ENCODE results near the gene MGAT4A.

MGAT4A gene

DNA sequence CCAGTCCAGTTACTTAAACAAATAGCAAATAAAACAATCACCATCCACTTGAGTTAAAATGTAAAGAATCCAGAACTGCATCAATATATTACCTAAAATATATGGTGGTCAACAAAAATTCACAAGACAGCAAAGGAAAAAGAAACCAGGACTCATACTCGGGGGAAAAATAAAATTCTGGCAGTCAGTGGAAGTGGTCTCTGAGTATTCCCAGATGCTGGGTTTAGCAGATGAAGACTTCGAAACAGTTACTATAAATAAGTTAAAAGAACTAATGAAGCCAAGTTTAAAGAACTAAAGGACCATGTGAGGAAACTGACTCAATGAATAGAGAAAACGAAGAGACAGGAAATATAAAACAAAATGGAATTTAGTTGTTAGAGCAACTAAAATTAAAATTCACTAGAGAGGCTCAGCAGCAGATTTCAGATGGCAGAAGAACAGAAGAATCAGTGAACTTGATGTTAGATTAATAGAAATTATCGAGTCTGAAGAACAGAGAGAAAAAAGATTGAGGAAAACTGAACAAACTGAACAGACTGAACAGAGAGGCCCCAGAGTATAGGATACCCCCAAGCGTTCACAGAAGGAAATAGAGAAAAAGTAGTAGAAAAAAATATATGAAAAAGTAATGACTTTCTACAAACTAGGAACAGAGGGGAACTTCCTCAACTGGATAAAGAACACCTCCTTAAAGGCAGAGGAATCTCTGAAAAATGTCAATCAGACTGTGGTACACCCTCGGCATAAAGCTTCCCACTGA, 27.9 kb downstream of the MGAT4A start:
- DNase-seq (ENCODE audit: low read depth in 2 of 2), result no peak

DNA sequence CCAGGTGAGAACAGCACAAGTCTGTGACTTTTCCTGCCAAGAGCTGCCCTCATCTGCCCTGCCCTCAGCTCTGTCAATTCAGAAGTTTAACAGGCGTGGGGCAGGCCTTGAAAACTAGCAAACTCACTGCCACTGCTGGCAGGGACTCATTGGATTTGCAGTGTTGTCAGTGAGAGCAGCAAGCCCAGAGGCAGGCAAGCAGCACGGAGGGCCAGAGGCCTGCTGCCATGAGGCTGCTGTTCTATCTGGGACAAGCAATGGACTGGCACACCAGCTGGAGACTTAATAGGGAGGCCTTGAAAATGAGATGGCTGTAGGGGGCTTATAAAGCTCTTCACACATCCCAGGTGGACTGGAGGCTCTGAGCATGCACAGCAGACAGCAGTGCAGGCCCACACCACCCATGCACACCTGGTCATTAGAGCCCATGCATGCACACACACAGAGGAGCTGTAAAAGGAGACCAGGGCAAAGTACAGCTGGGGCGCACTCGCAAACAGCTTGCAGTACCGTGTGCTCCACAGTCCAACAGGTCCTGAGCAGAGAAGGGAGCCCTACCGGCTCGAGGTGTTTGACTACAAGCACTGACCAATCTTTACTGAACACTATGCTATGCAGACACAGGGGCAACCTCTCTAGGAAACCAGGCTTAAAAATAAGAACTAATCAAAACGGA, 28.7 kb downstream of the MGAT4A start:
- no peak for DNase-seq (ENCODE audit: low read depth in 2 of 2)

DNA sequence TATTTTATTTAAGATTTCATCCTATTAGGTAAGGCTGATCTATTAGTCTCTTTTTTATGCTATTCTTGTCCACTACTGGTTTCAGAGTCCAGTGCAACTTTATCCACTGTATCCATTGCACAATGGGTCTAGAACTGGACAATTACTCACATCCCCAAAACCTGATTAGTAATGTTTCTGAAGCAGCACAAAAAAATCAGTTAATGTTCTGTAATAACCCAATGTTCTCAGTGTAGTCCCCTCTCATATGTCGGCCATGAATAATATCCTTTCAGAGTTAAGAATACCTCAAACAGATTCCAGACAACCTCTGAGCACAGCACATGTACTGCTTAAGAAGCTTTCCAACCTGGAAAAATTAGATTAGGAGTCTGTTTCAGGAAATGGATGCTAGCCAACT, 29.7 kb downstream of the MGAT4A start:
- no peak for DNase-seq (ENCODE audit: low read depth in 2 of 2)

DNA sequence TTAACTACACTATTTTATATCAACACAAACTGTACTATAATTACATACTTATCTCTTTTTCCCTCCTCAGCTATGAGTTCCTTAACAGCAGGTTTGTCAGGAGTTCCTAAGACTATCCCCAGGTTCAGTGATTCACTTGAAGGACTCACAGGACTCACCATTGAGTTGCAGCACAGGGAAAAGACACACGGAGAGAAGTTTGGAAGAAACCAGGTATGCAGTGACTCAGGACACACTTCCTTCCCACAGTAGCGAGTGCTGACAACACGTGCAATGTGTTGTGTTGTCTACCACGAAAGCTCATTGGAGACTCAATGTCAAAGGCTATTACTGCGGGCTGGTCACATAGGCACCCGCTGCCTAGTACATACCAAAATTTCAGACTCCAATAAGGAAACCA, 32.0 kb downstream of the MGAT4A start:
- no peak for DNase-seq (ENCODE audit: low read depth in 2 of 2)

DNA sequence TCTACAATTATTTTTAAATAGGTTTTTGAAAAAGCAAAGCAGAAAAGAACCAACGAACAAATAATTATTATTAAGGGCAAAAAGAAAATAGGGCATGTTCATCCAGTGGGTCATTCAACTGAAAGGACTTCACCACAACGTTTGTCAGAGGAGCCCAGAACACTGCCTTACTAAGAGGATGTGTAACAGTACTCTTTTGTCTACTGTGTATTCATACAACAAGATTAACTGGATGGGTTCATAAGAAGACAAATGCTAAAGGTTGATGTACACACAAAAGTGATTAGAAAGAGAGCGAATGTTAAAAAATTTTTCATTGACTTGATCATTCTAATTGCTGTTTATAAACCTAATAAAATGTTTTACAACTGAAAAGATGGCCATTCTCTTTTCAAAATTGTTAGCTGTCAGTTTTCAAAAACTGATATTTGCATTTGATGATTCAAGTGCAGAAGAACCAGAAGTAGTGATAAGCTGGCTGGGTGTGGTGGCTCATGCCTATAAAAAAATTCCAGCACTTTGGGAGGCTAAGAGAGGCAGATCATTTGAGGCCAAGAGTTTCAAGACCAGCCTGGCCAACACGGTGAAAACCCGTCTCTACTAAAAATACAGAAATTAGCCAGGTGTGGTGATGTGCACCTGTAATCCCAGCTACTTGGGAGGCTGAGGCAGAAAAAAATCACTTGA, 33.1 kb downstream of the MGAT4A start:
- DNase-seq (ENCODE audit: low read depth in 2 of 2), result no peak

DNA sequence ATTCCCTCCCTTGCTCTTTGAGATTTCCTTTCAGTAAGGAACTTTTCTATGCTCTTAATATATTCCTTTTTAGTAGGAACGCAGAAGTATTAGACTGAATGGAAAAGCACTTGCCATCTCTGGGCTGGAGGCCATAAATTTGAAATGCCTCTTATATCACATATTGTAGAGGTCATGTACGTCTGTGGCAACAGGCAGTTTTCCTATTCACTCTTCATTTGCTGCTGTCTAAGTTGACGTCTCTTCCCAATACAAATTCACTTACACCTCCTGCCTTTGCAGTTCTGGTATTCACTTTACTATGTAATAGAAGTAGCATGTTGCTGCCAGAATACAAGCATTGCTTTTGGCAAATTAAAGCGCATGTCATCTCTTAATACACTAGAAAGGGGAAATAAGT, 34.7 kb downstream of the MGAT4A start:
- no peak for DNase-seq (ENCODE audit: low read depth in 2 of 2)

DNA sequence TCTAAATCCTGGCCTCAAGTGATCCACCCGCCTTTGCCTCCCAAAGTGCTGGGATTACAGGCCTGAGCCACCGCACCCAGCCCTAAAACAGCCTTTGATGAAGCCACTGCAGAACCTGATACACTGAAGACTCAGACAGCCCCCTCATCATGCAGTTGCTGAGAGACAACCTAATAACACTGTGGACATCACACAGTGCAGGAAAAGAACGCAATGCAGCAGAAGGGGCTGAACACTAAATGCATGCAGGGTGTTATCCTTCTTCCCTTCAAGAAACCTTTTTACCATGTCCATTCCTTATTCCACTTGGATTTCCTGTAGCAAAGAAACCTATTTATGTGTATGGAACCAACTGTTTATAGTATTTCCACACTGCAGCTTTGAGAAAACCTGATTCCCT, 35.7 kb downstream of the MGAT4A start:
- no peak for DNase-seq (ENCODE audit: low read depth in 2 of 2)

DNA sequence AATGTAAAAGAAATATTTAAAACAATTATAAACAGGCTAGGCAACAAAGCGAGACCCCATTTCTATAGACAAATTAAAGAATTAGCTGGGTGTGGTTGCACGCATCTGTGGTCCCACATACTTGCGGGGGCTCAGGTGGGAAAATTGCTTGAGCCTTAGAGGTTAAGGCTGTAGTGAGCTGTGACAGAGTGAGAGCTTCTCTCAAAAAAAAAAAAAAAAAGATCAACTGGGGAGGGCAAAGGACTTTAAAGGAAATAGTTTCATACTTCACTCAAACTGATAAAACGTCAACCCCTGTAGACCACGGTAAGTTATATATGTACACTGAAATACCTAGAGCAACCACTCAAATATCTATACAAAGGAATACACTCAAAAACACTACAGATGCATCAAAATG, 37.5 kb downstream of the MGAT4A start:
- no peak for DNase-seq (ENCODE audit: low read depth in 2 of 2)

DNA sequence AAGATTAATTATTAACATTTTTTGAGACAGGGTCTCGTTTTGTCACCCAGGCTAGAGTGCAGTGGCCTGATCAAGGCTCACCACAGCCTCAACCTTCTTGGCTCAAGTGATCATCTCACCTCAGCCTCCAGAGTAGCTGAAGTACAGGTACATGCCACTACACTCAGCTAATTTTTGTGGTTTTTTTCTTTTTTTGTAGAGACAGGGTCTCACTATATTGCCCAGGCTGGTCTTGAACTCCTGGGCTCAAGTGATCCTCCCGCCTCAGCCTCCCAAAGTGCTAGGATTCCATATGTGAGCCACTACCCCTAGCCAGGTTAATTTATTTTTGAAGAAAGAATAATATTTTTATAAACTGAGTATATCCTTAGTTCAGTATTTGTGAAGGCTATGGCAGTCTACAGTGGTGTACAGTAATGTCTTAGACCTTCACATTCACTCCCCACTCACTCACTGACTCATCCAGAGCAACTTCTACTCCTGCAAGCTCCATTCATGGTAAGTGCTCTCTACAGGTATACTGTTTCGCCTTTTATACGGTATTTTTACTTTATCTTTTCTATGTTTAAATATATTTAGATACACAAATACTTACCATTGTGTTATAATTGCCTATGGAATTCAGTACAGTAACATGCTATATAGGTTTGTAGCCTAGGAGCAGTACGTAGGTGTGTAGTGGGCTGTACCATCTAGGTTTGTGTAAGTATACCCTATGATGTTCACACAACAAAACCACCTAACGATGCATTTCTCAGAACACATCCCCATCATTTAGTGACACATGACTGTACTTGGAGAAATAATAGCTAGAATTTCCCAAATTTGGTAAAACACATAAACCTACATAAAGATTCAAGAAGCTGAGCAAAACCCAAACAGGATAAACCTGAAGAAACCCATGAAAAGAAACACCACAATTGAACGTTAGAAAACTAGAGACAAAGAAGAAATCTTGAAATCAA, 38.6 kb downstream of the MGAT4A start:
- DNase-seq (ENCODE audit: low read depth in 2 of 2), result no peak

DNA sequence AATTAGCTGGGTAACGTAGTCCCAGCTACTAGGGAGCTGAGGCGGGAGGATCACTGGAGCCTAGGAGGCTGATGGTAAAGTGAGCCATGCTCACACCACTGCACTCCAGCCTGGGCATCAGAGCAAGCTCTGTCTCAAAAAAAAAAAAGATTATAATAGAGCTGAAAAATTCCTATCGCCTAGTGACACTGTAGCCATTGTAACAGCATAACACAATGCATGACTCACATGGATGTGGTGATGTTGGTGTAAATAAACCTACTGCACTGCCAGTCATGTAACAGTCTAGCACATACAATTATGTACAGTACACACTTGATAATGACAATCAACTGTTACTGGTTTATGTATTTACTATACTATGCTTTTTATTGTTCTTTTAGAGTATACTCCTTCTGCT, 39.6 kb downstream of the MGAT4A start:
- no peak for DNase-seq (ENCODE audit: low read depth in 2 of 2)

DNA sequence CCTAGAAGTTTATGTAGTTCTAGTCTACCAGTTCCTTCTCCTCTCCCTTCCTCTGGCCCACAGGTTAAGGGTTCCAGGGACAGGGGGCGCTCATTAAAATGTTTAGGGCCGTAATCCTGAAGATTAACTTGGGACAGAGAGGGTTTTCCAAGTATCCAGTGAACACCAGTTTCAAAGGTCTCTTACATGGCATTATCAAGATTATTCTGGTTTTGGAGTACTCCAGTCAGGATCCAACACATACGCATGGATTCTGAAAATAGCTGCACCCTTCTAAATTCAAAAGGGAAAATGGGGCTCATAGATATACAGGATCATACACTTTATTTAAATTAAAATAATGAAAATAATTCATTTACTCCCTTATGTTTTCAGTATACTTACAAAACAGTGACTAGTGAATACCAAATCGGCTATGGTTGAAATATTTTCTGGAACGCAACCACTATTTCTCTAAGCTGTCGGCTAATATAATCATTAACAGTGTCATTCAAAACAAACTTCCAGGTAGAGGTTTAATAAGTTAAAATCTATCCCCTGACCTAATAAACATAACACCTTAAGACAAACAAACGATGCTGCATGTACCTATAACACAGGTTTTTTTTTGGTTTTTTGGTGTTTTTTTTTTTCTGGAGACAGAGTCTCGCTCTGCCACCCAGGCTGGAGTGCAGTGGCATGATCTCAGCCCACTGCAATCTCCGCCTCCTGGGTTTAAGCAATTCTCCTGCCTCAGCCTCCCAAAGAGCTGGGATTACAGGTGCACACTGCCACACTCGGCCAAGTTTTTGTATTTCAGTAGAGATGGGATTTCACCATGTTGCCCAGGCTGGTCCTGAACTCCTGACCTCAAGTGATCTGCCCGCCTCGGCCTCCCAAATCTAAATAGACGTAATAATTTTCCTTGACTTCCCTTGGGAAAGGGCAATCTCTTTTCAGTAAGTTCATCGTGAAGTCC, 44.7 kb downstream of the MGAT4A start:
- DNase-seq (ENCODE audit: low read depth in 2 of 2), result no peak

DNA sequence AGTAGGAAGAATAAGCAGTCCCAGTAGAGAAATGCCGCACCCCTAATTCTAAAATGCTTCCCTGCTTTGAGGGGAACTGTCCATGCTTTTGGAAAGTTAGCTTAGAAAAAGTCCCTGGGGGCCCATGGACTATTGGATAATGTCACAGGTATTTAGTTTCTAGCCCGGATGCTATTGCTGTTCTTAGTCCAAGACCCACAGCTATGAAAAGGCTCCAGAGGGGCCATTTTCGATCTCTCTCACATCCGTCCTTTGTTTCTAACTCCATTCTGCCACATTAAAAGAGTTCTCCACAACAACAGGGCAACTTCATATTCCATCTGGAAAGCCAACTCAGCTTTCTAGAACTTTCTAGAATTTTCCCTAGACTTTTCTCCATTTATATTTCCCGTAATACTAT, 47.2 kb downstream of the MGAT4A start:
- DNase-seq (ENCODE audit: low read depth in 2 of 2), result no peak

DNA sequence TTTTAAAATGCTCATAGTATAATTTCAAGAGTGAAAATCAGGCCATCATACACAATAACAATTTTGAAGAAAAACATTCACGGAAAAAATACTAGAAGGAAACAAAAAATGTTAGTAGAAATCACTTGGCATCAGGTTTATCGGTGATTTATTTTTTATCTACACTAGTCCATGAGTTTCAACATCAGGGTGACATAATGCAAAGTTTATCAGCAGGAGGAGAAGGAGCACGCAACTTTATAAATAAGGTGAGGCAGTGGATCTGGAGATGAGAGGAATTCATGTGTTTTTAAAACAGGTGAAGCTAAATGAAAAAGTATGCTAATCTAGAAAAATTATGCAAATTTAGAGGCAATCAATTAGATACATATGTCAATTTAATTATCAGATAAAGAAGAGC, 54.2 kb downstream of the MGAT4A start:
- DNase-seq (ENCODE audit: low read depth in 2 of 2), result no peak

DNA sequence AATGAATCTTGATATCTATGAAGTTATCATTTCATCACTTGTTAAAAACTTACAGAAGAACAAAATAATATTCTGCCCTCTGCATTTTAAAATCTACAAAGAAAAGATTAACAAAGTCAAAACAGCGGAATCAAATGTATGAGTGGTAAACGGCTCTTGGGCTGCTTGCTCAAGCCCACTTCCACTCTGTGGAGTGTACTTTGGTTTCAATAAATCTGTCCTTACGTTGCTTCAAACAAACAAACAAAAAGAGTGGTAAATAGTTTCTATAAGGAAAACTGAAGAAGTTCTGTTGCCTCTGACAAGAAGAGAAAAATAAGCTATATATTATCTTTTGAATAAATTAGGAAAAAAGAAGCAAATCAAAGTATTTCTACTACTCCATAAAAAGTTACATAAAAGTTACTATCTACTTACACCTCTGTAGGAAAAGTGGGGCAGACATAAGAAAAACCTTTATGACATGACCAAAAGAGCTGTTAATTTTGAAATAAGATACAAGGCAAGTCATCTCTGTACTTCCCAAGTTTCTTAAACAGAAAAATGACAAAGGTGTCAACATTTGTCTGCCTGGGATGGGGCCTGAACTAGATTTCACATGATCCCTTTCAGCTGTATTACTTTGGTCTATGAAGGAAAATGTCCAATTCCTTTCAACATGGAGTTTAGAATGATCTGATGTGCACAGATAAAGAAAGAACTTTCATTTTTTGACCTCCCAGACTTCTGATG, 56.5 kb downstream of the MGAT4A start:
- DNase-seq (ENCODE audit: low read depth in 2 of 2), result no peak

DNA sequence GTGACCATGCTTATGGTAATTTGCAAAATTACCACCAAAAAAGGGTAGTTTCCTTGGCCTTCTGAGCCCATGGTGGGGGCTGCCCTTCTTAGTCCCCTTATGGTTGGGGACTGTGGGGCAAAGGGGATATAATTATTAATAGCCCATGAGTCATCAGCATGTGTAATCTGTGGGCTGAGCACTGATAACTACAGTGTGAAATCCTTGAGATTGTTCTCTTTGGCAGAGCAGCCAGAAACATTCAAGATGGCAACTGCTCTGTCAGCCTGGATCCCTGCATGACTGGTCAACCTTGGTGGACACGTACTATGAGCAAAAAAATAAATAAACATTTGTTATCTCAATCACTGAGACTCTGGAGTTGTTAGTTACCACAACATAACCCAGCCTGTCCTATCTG, 61.3 kb downstream of the MGAT4A start:
- DNase-seq (ENCODE audit: low read depth in 2 of 2), result no peak

DNA sequence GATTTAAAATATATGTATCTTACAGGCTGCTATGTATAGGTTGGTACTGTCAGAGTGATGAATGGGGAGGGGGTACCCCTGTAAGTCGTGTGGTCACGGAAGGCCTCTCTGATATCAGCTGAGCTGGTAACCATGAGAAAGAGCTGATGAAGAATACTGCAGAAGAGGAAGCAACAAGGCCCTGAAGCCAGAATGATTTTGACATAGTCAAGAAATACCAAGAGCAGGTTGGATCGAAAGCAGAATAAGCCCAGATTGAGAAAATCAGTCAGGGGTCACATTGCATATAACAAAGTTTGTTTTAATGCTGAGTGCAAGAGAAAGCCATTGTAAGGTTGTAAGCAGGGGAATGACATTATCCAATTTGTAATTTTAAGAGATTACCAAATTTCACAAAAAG, 65.3 kb downstream of the MGAT4A start:
- DNase-seq (ENCODE audit: low read depth in 2 of 2), result no peak

DNA sequence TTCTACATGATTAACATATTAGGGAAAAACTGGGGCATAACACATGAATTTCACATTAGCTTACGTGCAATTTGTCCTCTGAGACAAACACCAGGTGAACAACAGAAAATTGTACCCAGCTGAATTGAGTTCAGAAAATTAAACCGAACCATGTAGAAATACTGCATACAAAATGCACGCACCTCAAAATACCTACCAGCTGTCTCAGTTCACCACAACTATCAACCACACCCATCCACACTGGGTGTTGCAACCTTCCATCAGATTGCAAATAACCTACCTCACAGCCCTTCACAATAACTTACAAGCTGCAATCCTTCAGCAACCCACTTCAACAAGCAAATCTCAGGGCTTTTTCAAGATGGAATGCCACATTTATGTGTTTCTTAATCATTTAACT, 66.6 kb downstream of the MGAT4A start:
- DNase-seq (ENCODE audit: low read depth in 2 of 2), result no peak

DNA sequence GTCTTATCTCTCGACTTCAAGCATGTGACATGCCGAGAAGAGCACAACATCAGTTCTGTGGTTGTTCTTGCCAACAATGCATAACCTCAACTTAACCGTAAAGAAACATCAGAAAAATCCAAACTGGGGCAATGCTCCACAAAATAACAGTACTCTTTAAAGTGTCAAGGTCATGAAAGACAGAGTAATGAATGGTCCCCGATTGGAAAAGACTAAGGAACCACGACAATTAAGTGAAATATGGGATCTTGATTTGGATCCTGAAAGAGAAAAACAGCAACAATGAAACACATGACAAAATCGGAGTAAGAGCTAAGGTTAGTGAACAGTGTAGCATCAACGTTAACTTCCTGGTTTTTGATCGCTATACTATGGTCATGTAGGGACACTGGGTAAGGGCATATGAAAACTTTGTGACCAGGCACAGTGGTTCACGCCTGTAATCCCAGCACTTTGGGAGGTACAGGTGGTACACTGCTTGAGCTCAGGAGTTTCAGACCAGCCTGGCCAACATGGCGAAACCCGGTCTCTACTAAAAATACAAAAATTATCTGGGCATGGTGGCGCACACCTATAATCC, 67.3 kb downstream of the MGAT4A start:
- no peak for DNase-seq (ENCODE audit: low read depth in 2 of 2)

DNA sequence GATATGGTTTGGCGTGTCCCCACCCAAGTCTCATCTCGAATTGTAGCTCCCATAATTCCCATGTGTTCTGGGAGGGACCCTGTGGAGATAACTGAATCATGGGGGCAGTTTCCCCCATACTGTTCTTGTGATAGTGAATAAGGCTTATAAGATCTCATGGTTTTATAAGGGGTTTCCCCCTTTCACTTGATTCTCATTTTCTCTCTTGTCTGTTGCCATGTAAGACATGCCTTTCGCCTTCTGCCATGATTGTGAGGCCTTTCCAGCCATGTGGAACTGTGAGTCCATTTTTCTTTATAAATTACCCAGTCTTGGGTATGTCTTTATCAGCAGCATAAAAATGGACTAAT, 71.5 kb downstream of the MGAT4A start:
- peak in 1 of 2 donors; percentile 28 for DNase-seq (ENCODE audit: low read depth in 2 of 2)

All from stimulated activated CD4-positive, alpha-beta T cell treated with anti-CD3 and anti-CD28 coated beads, Interleukin-4, amount 100 ng/mL, for 48 hours (primary cell).